ENCODE measurements around the gene ADRM1. TPM values are rescaled to one million over a fixed set of nuclear protein-coding genes. Genes with fewer than 3 reads are reported as not detected.

The ADRM1 gene
- total RNA-seq, 1 donor from 2014 or later = 52.3 TPM

GRCh38 chr20:62314711-62315302 is 12.0 kb downstream of the ADRM1 start:
- H3K4me3 ChIP-seq = no peak overlapping the region
- no peaks in the 10 kb centered on the region for H4K20me1 ChIP-seq (ENCODE audit: low read depth)
- no peak overlapping the region for H2AFZ ChIP-seq (replicated peaks)
- H3K9me3 Mint-ChIP-seq = no peaks in the 10 kb centered on the region
- no peak for DNase-seq (ENCODE audit: low spot score)
- no peaks in the 10 kb centered on the region for H3K4me1 ChIP-seq
- peaks cover 6% of the 10 kb centered on the region for H3F3A ChIP-seq (ENCODE audit: low read depth)
- H3K27me3 ChIP-seq = no peaks in the 10 kb centered on the region
- no peaks in the 10 kb centered on the region for H3K79me2 ChIP-seq (ENCODE audit: low read depth)
- no peak overlapping the region for H3K4me3 Mint-ChIP-seq
- no peak overlapping the region for H3K9ac ChIP-seq
- no peak overlapping the region for H3K4me2 ChIP-seq
- H3K36me3 ChIP-seq = no peaks in the 10 kb centered on the region
- TF ChIP-seq EZH2 (IDR thresholded peaks at IDR 0.05) = no peak
- TF ChIP-seq EZH2phosphoT487 (IDR thresholded peaks at IDR 0.05) = no peak
- TF ChIP-seq CTCF (IDR thresholded peaks at IDR 0.05) = no peak
- H3K36me3 Mint-ChIP-seq = no peaks in the 10 kb centered on the region
- no peaks in the 10 kb centered on the region for H3K9me3 ChIP-seq (ENCODE audit: low read depth)
- no peaks in the 10 kb centered on the region for H3K4me1 Mint-ChIP-seq
- no peak overlapping the region for H3K27ac ChIP-seq
- H3K27me3 Mint-ChIP-seq (ENCODE audit: insufficient read depth, low read depth) = peaks cover 3% of the 10 kb centered on the region
- no peak overlapping the region for H3K27ac Mint-ChIP-seq

- H3K36me3 Mint-ChIP-seq = no peaks in the 10 kb centered on the region
- no peaks in the 10 kb centered on the region for H3K9me3 Mint-ChIP-seq
- no peaks in the 10 kb centered on the region for H3K36me3 ChIP-seq
These were observed 13.0 kb downstream of the ADRM1 start for GRCh38 chr20:62315773-62316172.

GRCh38 chr20:62316331-62317166 is 13.8 kb downstream of the ADRM1 start:
- TF ChIP-seq EZH2phosphoT487 (IDR thresholded peaks at IDR 0.05) = no peak
- TF ChIP-seq CTCF (IDR thresholded peaks at IDR 0.05) = no peak
- no peak for TF ChIP-seq EZH2 (IDR thresholded peaks at IDR 0.05)
- Histone ChIP-seq H2AFZ (replicated peaks) (no peak overlapping the region), H3K4me2 (no peak overlapping the region), H3K79me2 (ENCODE audit: low read depth) (no peaks in the 10 kb centered on the region), H3K36me3 (no peaks in the 10 kb centered on the region), H3K4me3 (no peak overlapping the region), H3K27ac (no peak overlapping the region), H3K4me1 (no peaks in the 10 kb centered on the region), H3K9ac (no peak overlapping the region), H3K9me3 (ENCODE audit: low read depth) (no peaks in the 10 kb centered on the region), H3F3A (ENCODE audit: low read depth) (peaks cover 9% of the 10 kb centered on the region), H3K27me3 (no peaks in the 10 kb centered on the region), H4K20me1 (ENCODE audit: low read depth) (no peaks in the 10 kb centered on the region)
- no peak for DNase-seq (ENCODE audit: low spot score)
- Mint-ChIP-seq H3K27me3 (ENCODE audit: insufficient read depth, low read depth) (peaks cover 3% of the 10 kb centered on the region), H3K36me3 (no peaks in the 10 kb centered on the region), H3K27ac (no peak overlapping the region), H3K9me3 (no peaks in the 10 kb centered on the region), H3K4me3 (no peak overlapping the region), H3K4me1 (no peaks in the 10 kb centered on the region)

More at GRCh38 chr20:62315773-62316172, 13.0 kb downstream of the ADRM1 start:
- no peaks in the 10 kb centered on the region for H3K4me1 Mint-ChIP-seq
- TF ChIP-seq CTCF (IDR thresholded peaks at IDR 0.05) = no peak
- no peak for TF ChIP-seq EZH2 (IDR thresholded peaks at IDR 0.05)
- no peak for TF ChIP-seq EZH2phosphoT487 (IDR thresholded peaks at IDR 0.05)
- DNase-seq (ENCODE audit: low spot score) = no peak
- H3K4me3 ChIP-seq = no peak overlapping the region
- H3K9me3 ChIP-seq (ENCODE audit: low read depth) = no peaks in the 10 kb centered on the region
- no peak overlapping the region for H3K9ac ChIP-seq
- H3K27me3 ChIP-seq = no peaks in the 10 kb centered on the region
- no peak overlapping the region for H3K27ac ChIP-seq
- no peak overlapping the region for H3K4me3 Mint-ChIP-seq
- H3F3A ChIP-seq (ENCODE audit: low read depth) = peaks cover 9% of the 10 kb centered on the region
- H2AFZ ChIP-seq (replicated peaks) = no peak overlapping the region
- H3K4me2 ChIP-seq = no peak overlapping the region
- no peaks in the 10 kb centered on the region for H4K20me1 ChIP-seq (ENCODE audit: low read depth)
- H3K27ac Mint-ChIP-seq = no peak overlapping the region
- no peaks in the 10 kb centered on the region for H3K4me1 ChIP-seq
- no peaks in the 10 kb centered on the region for H3K79me2 ChIP-seq (ENCODE audit: low read depth)
- peaks cover 3% of the 10 kb centered on the region for H3K27me3 Mint-ChIP-seq (ENCODE audit: insufficient read depth, low read depth)

Data from neural progenitor cell (in vitro differentiated cells).